NCI-H748 treated with DMSO at 0.1 percent for 48 hours (cell line): ENCODE measurements around the gene SP100.
"Not testable (repeated sequence)": the region's sequence is repeated elsewhere in the genome, so short reads cannot be mapped to it uniquely, and the experiment has no call there.

Experiments
- DNase-seq: peaks from one replicate; lab custom pipeline; 2025; lab: John Stamatoyannopoulos, UW

Gene SP100

DNA sequence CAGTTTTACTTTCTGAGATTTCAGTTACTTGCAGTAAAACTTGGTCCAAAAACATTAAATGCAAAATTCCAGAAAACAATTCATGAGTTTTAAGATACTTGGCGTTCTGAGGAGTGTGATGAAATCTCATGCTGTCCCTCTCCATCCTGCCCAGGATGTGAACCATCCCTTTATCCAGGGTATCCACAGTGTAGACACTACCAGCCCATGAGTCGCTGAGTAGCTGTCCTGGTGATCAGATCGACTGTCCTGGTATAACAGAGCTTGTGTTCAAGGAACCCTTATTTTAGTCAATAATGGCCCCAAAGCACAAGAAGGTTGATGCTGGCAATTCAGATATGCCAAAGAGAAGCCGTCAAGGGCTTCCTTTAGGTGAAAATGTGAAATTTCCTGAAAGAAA is 3.2 kb downstream of the SP100 start:
- no peak for DNase-seq

DNA sequence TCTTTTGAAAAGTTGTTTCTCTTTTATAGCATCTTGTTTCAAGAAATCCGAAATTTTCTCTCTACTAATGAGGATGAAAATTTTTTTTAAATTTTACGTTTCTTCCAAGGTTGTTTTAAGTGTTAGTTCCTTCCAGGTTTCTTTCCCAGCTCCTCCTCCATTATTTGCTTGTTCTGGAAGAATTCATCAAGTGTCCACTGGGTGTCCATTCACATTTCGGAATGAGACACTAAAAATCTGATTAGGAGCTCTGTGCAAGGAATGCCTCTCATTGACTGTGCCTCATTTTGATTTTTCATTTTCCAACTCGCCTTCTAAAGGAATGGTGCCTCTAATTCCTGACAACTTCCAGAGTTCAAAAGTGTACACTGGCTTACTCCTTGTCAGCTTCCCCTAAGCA is 6.1 kb downstream of the SP100 start:
- DNase-seq = no peak

DNA sequence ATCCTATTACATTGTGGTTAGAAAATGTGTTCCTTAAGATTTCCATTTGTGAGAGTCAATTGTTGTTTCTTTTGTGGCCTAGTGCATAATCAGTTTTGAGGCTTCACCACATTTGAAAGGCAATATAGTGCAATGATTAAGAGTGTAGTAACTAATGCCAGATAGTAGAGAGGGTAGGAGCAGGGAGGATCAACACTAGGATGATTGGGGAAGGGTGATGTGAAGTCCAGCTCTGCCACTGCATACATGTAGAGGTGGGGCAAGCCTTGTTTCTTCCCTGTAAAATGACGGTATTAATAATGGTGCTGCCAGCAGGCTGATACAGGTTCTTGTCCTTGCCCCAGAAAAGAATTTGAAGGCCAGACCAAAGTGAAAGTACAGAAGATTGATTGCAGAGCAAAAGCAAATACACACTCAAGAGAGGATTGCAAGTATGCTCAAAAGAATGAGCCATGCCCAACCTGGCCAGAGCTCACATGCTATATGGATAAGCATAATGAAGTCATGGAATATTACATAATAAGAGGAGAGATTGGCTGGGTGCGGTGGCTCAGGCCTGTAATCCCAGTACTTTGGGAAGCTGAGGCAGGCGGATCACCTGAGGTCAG is 8.0 kb downstream of the SP100 start:
- no peak for DNase-seq

- DNase-seq = no peak
Measured at GRCh38 chr2:230425377-230425776, 9.4 kb downstream of the SP100 start.

- no peak for DNase-seq
Measured at GRCh38 chr2:230429513-230429912, 13.5 kb downstream of the SP100 start.

DNA sequence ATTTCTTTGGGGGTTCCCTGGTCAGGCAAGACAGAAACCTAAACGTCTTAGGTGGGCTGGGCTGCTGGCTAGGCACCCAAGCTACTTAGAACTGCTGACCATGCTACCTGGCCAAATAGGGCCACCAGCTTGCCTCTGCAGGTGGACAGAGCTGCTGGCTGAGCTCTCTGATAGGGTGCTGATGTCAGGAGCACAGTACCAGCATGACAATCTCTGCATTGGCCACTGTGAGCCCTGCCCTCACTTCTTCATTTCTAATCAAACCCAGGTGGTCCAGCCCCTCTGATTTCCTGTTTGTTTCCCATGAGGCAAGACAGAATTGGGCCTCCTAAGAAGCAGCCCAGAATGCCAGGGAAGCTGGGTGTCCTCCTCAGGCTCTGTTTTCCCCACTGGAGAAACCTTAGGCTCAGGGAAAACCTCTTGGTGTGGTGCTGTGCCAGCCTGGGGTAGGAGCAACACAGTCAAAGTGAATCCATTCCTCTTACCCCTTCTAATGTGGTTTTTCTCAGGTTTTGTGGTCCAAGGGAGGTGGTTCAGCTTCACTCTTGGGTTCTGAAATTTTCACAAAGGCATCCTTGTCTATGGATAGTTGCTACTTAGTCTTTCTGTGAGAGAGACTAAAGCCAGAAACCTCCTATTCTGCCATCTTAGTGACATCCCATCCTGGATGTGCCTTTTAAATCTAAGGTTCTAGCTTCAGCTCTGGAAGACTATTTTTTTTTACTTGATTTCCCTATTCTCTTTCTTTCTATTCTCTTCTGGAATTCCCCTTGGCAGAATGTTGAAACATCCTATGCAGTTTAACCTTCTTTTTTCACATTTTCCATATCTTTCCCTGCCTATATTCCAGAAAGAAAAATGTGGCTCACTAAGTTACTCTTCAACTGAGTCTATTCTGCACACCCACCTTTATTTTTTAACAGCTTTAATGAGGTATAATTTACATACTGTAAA is 15.2 kb downstream of the SP100 start:
- DNase-seq = no peak

- DNase-seq = no peak
Measured at GRCh38 chr2:230434677-230435324, 18.8 kb downstream of the SP100 start.

DNA sequence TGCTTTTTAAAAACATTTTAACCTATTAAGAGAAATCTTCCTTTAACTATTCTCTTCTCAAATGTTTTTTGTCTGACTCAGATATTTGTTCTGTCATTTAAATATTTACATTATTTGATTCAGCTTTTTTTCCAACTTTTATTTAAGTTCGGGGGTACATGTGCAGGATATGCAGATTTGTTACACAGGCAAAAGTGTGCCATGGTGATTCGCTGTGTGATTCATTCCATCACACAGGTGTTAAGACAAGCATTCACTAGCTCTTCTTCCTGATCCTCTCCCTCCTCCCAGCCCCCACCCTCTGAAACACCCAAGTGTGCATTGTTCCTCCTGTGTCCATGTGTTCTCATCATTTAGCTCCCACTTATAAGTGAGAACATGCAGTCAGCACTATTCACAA is 19.4 kb downstream of the SP100 start:
- DNase-seq = no peak

GRCh38 chr2:230439121-230439520 is 23.1 kb downstream of the SP100 start:
- DNase-seq = not testable (repeated sequence)

- no peak for DNase-seq
Measured at GRCh38 chr2:230439590-230439989, 23.6 kb downstream of the SP100 start.

- DNase-seq = no peak
Measured at GRCh38 chr2:230441227-230441897, 25.4 kb downstream of the SP100 start.

- no peak for DNase-seq
Measured at GRCh38 chr2:230443541-230443940, 27.5 kb downstream of the SP100 start.

- no peak for DNase-seq
Measured at GRCh38 chr2:230444832-230445231, 28.8 kb downstream of the SP100 start.

DNA sequence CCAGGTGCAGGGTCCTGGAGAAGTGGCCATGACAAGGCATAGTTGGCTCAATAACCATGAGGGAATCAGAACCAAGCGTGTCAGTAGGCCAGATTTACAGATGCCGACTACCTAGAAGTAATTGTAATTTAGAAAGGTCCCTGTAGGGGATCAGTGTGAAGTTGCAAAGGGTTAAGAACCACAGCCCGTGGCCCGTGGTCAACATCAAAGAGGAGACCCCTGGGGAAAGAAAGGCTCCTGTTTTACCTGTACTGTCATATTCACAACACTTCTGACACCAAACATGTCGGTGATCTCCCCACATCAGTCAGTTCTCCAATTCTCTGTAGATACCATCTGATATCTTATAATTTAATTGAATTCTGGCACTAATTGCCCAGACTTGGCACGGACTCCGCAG is 31.0 kb downstream of the SP100 start:
- DNase-seq = no peak

DNA sequence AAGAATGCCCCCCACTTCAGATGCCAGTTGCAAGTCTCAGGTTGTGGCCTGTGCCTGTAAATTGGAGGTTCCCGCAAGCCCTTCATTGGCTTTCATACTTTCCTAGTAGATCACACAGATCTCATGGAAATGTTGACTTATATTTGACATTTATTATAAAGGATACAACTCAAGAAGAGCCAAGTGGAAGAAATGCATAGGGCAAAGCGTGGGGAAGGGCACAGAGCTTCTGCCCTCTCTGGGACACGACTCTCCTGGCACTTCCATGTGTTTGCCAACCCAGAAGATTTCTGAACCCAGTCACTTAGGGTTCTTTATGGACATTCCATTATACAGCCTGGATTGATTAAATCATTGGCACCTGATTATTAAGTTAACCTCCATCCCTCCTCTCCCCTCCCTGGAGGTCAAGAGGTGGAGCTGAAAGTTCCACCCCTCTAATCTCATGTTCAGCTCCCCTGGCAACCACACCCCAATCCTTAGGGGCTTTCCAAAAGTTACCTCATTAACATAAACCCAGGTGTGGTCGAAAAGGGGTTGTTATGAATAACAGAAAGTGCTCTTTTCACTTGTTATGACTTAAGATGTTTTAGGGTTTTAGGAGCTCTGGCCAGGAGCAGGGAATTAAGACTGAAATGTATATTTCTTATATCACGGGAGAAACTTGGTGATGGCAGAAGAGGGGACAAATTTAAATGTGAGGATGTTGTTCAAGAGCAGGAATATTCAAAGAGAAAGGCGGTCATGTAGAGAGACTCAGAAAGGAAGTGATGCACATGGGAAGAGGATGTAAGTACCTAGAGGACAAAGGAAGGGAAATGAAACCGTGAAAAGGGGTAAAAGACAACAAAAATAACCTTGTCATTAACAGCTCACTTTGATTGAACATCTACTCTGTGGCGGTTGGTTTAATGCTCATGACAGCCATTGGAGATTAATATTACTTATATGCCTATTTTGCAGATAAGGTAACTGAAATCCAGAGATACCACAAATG is 31.8 kb downstream of the SP100 start:
- no peak for DNase-seq

GRCh38 chr2:230449901-230450467 is 34.0 kb downstream of the SP100 start:
- DNase-seq = no peak

GRCh38 chr2:230453006-230453405 is 37.0 kb downstream of the SP100 start:
- no peak for DNase-seq

DNA sequence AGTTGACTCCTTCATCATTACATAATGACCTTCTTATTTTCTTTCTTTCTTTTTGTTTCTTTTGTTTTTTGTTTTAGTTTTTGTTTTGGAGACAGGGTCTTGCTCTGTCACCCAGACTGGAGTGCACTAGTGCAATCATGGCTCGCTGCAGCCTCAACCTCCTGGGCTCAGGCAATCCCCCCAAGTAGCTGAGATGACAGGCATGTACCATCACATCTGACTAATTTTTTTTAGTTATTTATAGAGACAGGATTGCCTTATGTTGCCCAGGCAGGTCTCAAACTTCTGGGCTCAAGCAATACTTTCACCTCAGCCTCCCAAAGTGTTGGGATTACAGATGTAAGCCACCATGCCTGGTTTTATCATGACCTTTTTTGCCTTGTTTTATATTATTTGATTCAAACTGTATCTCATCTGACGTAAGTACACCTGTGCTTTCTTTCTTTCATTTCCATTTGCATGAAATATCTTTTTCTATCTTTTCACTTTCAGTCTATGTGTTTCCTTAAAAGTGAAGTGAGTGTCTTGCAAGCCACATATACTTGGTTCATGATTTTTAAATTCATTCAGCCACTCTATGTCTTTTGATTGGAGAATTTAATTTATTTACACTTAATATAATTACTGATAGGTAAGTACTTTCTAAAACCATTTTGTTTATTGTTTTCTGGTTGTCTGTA is 39.1 kb downstream of the SP100 start:
- DNase-seq = no peak

DNA sequence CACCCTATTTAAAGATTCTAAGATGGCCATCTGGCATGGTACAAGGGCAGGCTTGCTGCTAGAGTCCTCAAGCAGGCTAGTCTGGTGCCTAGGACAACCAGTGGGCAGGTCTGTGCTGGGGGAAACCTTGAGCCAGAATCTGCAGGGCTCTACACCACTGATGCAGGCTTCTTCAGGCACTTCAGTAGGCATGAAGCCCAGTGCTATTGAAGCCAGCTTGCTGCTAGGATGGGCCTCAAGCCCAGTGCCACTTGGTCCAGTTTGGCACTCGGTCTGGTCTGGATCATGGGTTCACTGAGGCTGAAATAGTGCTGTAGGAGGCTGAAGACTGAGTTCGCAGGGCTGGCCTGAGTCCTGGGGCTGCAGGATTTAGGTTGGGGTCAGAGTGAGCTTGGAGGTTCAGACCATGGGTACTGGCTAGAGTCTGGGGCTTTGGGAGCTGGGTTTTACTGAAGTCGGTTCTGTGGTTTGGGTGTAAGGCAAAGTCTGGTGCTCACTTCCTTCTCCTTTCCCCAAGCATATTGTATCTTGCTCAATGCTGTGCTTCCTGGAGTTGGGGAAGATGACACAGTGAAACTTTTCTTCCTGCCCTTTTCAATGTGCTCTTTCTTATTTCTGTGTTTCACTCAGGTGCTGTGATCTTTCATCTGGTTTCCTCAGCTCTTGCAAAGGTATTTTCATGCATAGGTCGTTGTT is 41.2 kb downstream of the SP100 start:
- DNase-seq = no peak

GRCh38 chr2:230457793-230458192 is 41.8 kb downstream of the SP100 start:
- no peak for DNase-seq
